ENCODE data around the gene RALGDS.
"Not testable (repeated sequence)": the region's sequence is repeated elsewhere in the genome, so short reads cannot be mapped to it uniquely, and the experiment has no call there.

RALGDS gene

GRCh38 chr9:133073086-133074014, 47.7 kb downstream of the RALGDS start:
- H3K9me3 ChIP-seq (ENCODE audit: control insufficient read depth, low read length): no peaks in the 10 kb centered on the region
- no peak overlapping the region for H3K4me3 ChIP-seq (ENCODE audit: insufficient read depth, low read depth, low read length)
- no peaks in the 10 kb centered on the region for H3K4me1 ChIP-seq (ENCODE audit: control insufficient read depth, insufficient read depth, low read length)
- 92 to 94% methylated on average over 11 of the region's 12 CpGs for WGBS, 2 experiments
- H3K27ac ChIP-seq (ENCODE audit: insufficient read depth, low read depth, low read length, poor library complexity, severe bottlenecking): no peak overlapping the region
- no peaks in the 10 kb centered on the region for H3K27me3 ChIP-seq (ENCODE audit: control insufficient read depth, insufficient read depth, low read length, poor library complexity, severe bottlenecking)
- no peaks in the 10 kb centered on the region for H3K36me3 ChIP-seq (ENCODE audit: control insufficient read depth, insufficient read depth, low read length)

DNA sequence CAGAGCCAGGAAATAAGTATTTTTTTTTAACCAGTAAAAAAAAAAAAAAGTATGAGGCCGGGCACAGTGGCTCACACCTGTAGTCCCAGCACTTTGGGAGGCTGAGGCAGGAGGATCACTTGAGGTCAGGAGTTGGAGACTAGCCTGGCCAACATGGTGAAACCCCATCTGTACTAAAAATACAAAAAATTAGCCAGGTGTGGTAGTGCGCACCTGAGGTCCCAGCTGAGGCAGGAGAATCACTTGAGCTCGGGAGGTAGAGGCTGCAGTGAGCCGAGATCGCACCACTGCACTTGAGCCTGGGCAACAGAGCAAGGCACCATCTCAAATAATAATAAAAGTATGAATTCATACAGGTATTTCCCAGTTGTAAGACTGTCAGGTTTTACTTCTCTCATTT, 48.8 kb downstream of the RALGDS start:
- not testable (repeated sequence) for H3K9me3 ChIP-seq (ENCODE audit: control insufficient read depth, low read length); H3K4me1 ChIP-seq (ENCODE audit: control insufficient read depth, insufficient read depth, low read length); H3K27ac ChIP-seq (ENCODE audit: insufficient read depth, low read depth, low read length, poor library complexity, severe bottlenecking); H3K27me3 ChIP-seq (ENCODE audit: control insufficient read depth, insufficient read depth, low read length, poor library complexity, severe bottlenecking); H3K4me3 ChIP-seq (ENCODE audit: insufficient read depth, low read depth, low read length); H3K36me3 ChIP-seq (ENCODE audit: control insufficient read depth, insufficient read depth, low read length)
- 92 to 94% methylated on average over 5 of the region's 5 CpGs for WGBS, 2 experiments

GRCh38 chr9:133071484-133072150, 49.4 kb downstream of the RALGDS start:
- Histone ChIP-seq H3K4me1 (ENCODE audit: control insufficient read depth, insufficient read depth, low read length) (no peaks in the 10 kb centered on the region), H3K36me3 (ENCODE audit: control insufficient read depth, insufficient read depth, low read length) (no peaks in the 10 kb centered on the region), H3K27ac (ENCODE audit: insufficient read depth, low read depth, low read length, poor library complexity, severe bottlenecking) (no peak overlapping the region), H3K9me3 (ENCODE audit: control insufficient read depth, low read length) (no peaks in the 10 kb centered on the region), H3K4me3 (ENCODE audit: insufficient read depth, low read depth, low read length) (no peak overlapping the region), H3K27me3 (ENCODE audit: control insufficient read depth, insufficient read depth, low read length, poor library complexity, severe bottlenecking) (no peaks in the 10 kb centered on the region)
- WGBS, 2 experiments: 95 to 96% methylated on average over 33 of the region's 33 CpGs

- not testable (repeated sequence) for H3K9me3 ChIP-seq (ENCODE audit: control insufficient read depth, low read length); H3K27ac ChIP-seq (ENCODE audit: insufficient read depth, low read depth, low read length, poor library complexity, severe bottlenecking); H3K36me3 ChIP-seq (ENCODE audit: control insufficient read depth, insufficient read depth, low read length); H3K27me3 ChIP-seq (ENCODE audit: control insufficient read depth, insufficient read depth, low read length, poor library complexity, severe bottlenecking); H3K4me1 ChIP-seq (ENCODE audit: control insufficient read depth, insufficient read depth, low read length); H3K4me3 ChIP-seq (ENCODE audit: insufficient read depth, low read depth, low read length)
- 97 to 98% methylated on average over 13 to 16 of the region's 31 CpGs for WGBS, 2 experiments
Observed at GRCh38 chr9:133070985-133071384, 50.1 kb downstream of the RALGDS start.

- WGBS, 2 experiments: 95% methylated on average over 17 of the region's 17 CpGs
- H3K27ac ChIP-seq (ENCODE audit: insufficient read depth, low read depth, low read length, poor library complexity, severe bottlenecking); H3K4me3 ChIP-seq (ENCODE audit: insufficient read depth, low read depth, low read length); H3K4me1 ChIP-seq (ENCODE audit: control insufficient read depth, insufficient read depth, low read length); H3K27me3 ChIP-seq (ENCODE audit: control insufficient read depth, insufficient read depth, low read length, poor library complexity, severe bottlenecking); H3K9me3 ChIP-seq (ENCODE audit: control insufficient read depth, low read length); H3K36me3 ChIP-seq (ENCODE audit: control insufficient read depth, insufficient read depth, low read length): not testable (repeated sequence)
Observed at GRCh38 chr9:133070500-133070961, 50.5 kb downstream of the RALGDS start.

- H3K9me3 ChIP-seq (ENCODE audit: control insufficient read depth, low read length); H3K27me3 ChIP-seq (ENCODE audit: control insufficient read depth, insufficient read depth, low read length, poor library complexity, severe bottlenecking); H3K4me3 ChIP-seq (ENCODE audit: insufficient read depth, low read depth, low read length); H3K27ac ChIP-seq (ENCODE audit: insufficient read depth, low read depth, low read length, poor library complexity, severe bottlenecking); H3K4me1 ChIP-seq (ENCODE audit: control insufficient read depth, insufficient read depth, low read length); H3K36me3 ChIP-seq (ENCODE audit: control insufficient read depth, insufficient read depth, low read length): not testable (repeated sequence)
- WGBS, 2 experiments: 100% methylated on average over 1 of the region's 15 CpGs
Observed at GRCh38 chr9:133068431-133068830, 52.6 kb downstream of the RALGDS start.

DNA sequence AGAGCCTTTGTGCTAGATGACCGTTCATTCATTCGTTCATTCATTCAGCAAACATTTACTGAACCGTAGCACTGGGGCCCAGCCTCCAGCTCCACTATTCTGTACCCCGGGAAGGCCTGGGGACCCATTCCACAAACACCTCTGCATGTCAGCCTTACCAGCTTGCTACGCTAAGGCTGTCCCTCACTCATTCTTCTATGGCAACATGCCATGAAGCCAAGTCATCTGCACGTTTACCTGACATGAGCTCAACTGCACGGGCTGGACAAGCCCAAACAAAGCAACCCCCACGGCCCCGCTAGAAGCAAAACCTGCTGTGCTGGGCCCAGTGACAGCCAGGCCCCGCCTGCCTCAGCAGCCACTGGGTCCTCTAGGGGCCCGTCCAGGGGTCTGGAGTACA, 53.2 kb downstream of the RALGDS start:
- Histone ChIP-seq H3K27ac (ENCODE audit: insufficient read depth, low read depth, low read length, poor library complexity, severe bottlenecking) (no peak overlapping the region), H3K4me3 (ENCODE audit: insufficient read depth, low read depth, low read length) (no peak overlapping the region), H3K27me3 (ENCODE audit: control insufficient read depth, insufficient read depth, low read length, poor library complexity, severe bottlenecking) (no peaks in the 10 kb centered on the region), H3K36me3 (ENCODE audit: control insufficient read depth, insufficient read depth, low read length) (no peaks in the 10 kb centered on the region), H3K9me3 (ENCODE audit: control insufficient read depth, low read length) (no peaks in the 10 kb centered on the region), H3K4me1 (ENCODE audit: control insufficient read depth, insufficient read depth, low read length) (no peaks in the 10 kb centered on the region)
- WGBS, 2 experiments: 86 to 91% methylated on average over 11 of the region's 11 CpGs

DNA sequence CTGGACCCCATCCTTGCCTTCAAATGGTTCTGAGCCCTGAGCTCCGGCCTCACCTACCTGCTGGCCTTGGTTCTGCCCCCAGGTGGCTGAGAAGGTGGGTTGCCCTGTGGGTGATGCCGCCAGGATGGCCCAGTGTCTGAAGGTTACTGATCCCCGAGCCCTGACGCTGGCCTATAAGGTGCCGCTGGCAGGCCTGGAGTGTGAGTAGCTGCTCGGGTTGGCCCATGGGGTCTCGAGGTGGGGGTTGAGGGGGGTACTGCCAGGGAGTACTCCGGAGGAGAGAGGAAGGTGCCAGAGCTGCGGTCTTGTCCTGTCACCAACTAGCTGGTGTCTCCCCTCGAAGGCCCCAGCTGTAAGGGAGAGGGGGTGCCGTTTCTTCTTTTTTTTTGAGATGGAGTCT, 54.0 kb downstream of the RALGDS start:
- H3K27me3 ChIP-seq (ENCODE audit: control insufficient read depth, insufficient read depth, low read length, poor library complexity, severe bottlenecking): no peaks in the 10 kb centered on the region
- no peaks in the 10 kb centered on the region for H3K9me3 ChIP-seq (ENCODE audit: control insufficient read depth, low read length)
- H3K36me3 ChIP-seq (ENCODE audit: control insufficient read depth, insufficient read depth, low read length): no peaks in the 10 kb centered on the region
- H3K27ac ChIP-seq (ENCODE audit: insufficient read depth, low read depth, low read length, poor library complexity, severe bottlenecking): no peak overlapping the region
- H3K4me1 ChIP-seq (ENCODE audit: control insufficient read depth, insufficient read depth, low read length): no peaks in the 10 kb centered on the region
- WGBS, 2 experiments: 96% methylated on average over 11 of the region's 11 CpGs
- H3K4me3 ChIP-seq (ENCODE audit: insufficient read depth, low read depth, low read length): no peak overlapping the region

DNA sequence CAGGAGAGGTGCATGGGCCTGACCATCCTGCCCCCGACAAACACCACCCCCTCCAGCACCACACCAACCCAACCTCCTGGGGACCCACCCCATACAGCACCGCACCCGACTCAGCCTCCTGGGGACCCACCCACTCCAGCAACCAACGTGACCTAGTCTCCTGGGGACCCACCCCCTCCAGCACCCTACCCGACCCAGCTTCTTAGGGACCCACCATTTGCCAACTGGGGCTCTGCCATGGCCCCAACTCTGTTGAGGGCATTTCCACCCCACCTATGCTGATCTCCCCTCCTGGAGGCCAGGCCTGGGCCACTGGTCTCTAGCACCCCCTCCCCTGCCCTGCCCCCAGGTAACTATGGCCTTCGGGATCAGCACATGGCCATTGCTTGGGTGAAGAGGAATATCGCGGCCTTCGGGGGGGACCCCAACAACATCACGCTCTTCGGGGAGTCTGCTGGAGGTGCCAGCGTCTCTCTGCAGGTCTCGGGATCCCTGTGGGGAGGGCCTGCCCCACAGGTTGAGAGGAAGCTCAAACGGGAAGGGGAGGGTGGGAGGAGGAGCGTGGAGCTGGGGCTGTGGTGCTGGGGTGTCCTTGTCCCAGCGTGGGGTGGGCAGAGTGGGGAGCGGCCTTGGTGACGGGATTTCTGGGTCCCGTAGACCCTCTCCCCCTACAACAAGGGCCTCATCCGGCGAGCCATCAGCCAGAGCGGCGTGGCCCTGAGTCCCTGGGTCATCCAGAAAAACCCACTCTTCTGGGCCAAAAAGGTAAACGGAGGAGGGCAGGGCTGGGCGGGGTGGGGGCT, 54.7 kb downstream of the RALGDS start:
- 95 to 96% methylated on average over 25 of the region's 25 CpGs for whole genome bisulfite sequencing, 2 experiments
- Histone ChIP-seq H3K4me1 (ENCODE audit: control insufficient read depth, insufficient read depth, low read length) (peaks cover 2% of the 10 kb centered on the region), H3K4me3 (ENCODE audit: insufficient read depth, low read depth, low read length) (no peak overlapping the region), H3K9me3 (ENCODE audit: control insufficient read depth, low read length) (no peaks in the 10 kb centered on the region), H3K36me3 (ENCODE audit: control insufficient read depth, insufficient read depth, low read length) (no peaks in the 10 kb centered on the region), H3K27ac (ENCODE audit: insufficient read depth, low read depth, low read length, poor library complexity, severe bottlenecking) (no peak overlapping the region), H3K27me3 (ENCODE audit: control insufficient read depth, insufficient read depth, low read length, poor library complexity, severe bottlenecking) (no peaks in the 10 kb centered on the region)

DNA sequence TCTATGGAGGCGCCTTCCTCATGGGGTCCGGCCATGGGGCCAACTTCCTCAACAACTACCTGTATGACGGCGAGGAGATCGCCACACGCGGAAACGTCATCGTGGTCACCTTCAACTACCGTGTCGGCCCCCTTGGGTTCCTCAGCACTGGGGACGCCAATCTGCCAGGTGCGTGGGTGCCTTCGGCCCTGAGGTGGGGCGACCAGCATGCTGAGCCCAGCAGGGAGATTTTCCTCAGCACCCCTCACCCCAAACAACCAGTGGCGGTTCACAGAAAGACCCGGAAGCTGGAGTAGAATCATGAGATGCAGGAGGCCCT, 56.0 kb downstream of the RALGDS start:
- Histone ChIP-seq H3K4me3 (ENCODE audit: insufficient read depth, low read depth, low read length) (no peak overlapping the region), H3K36me3 (ENCODE audit: control insufficient read depth, insufficient read depth, low read length) (no peaks in the 10 kb centered on the region), H3K27ac (ENCODE audit: insufficient read depth, low read depth, low read length, poor library complexity, severe bottlenecking) (no peak overlapping the region), H3K9me3 (ENCODE audit: control insufficient read depth, low read length) (no peaks in the 10 kb centered on the region), H3K4me1 (ENCODE audit: control insufficient read depth, insufficient read depth, low read length) (peaks cover 11% of the 10 kb centered on the region), H3K27me3 (ENCODE audit: control insufficient read depth, insufficient read depth, low read length, poor library complexity, severe bottlenecking) (no peaks in the 10 kb centered on the region)
- 94 to 97% methylated on average over 17 of the region's 17 CpGs for WGBS, 2 experiments

Measured in ectodermal cell (in vitro differentiated cells).